ENCODE measurements around the gene PRR12.

Gene PRR12

GRCh38 chr19:49640113-49640898, 49.3 kb downstream of the PRR12 start, which contains the start of gene RRAS (continued):
- 0 out of 2 replicates have a peak, but pooled peaks have one; percentile 43 for TF ChIP-seq INSM2 (tag by site-specific recombination; IDR thresholded peaks at IDR 0.05)
- TF ChIP-seq SALL2 (tag by site-specific recombination; IDR thresholded peaks at IDR 0.05; ENCODE audit: borderline replicate concordance) = no peak
- TF ChIP-seq ZSCAN23 (tag by site-specific recombination; IDR thresholded peaks at IDR 0.05) = no peak
- peak; percentile 89 for TF ChIP-seq KLF1 (tag by site-specific recombination; IDR thresholded peaks at IDR 0.05)
- TF ChIP-seq, protein P1, sequence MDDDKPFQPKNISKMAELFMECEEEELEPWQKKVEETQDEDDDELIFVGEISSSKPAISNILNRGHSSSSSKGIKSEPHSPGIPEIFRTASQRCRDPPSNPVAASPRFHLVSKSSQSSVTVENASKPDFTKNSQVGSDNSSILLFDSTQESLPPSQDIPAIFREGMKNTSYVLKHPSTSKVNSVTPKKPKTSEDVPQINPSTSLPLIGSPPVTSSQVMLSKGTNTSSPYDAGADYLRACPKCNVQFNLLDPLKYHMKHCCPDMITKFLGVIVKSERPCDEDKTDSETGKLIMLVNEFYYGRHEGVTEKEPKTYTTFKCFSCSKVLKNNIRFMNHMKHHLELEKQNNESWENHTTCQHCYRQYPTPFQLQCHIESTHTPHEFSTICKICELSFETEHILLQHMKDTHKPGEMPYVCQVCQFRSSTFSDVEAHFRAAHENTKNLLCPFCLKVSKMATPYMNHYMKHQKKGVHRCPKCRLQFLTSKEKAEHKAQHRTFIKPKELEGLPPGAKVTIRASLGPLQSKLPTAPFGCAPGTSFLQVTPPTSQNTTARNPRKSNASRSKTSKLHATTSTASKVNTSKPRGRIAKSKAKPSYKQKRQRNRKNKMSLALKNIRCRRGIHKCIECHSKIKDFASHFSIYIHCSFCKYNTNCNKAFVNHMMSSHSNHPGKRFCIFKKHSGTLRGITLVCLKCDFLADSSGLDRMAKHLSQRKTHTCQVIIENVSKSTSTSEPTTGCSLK (tag by site-specific recombination; IDR thresholded peaks at IDR 0.05) = no peak
- TF ChIP-seq EGR2 (tag by site-specific recombination; IDR thresholded peaks at IDR 0.05; ENCODE audit: low read depth) = no peak
- TF ChIP-seq PRDM4 (tag by site-specific recombination; IDR thresholded peaks at IDR 0.05) = peak; percentile 77
- peak; percentile 97 for TF ChIP-seq ZBTB10 (tag by site-specific recombination; IDR thresholded peaks at IDR 0.05)
- peak; percentile 80 for TF ChIP-seq KLF10 (tag by site-specific recombination; IDR thresholded peaks at IDR 0.05)
- TF ChIP-seq ZNF776 (tag by site-specific recombination; IDR thresholded peaks at IDR 0.05; ENCODE audit: borderline replicate concordance) = no peak
- TF ChIP-seq KLF7 (tag by site-specific recombination; IDR thresholded peaks at IDR 0.05; ENCODE audit: borderline replicate concordance) = peak; percentile 76; the same call in 1 of the 2 replicates
- TF ChIP-seq, protein P2, sequence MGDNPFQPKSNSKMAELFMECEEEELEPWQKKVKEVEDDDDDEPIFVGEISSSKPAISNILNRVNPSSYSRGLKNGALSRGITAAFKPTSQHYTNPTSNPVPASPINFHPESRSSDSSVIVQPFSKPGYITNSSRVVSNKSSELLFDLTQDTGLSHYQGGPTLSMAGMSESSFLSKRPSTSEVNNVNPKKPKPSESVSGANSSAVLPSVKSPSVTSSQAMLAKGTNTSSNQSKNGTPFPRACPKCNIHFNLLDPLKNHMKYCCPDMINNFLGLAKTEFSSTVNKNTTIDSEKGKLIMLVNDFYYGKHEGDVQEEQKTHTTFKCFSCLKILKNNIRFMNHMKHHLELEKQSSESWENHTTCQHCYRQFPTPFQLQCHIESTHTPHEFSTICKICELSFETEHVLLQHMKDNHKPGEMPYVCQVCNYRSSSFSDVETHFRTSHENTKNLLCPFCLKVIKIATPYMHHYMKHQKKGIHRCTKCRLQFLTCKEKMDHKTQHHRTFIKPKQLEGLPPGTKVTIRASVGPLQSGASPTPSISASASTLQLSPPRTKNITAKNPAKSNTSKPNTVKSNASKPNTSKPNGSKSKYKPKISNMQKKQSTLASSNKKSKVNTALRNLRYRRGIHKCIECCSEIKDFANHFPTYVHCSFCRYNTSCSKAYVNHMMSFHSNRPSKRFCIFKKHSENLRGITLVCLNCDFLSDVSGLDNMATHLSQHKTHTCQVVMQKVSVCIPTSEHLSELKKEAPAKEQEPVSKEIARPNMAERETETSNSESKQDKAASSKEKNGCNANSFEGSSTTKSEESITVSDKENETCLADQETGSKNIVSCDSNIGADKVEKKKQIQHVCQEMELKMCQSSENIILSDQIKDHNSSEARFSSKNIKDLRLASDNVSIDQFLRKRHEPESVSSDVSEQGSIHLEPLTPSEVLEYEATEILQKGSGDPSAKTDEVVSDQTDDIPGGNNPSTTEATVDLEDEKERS (tag by site-specific recombination; IDR thresholded peaks at IDR 0.05) = no peak
- no peak for TF ChIP-seq ZNF549 (tag by site-specific recombination; IDR thresholded peaks at IDR 0.05)
- TF ChIP-seq ZNF157 (tag by site-specific recombination; IDR thresholded peaks at IDR 0.05) = no peak
- peak; percentile 97 for TF ChIP-seq ZSCAN30 (tag by site-specific recombination; IDR thresholded peaks at IDR 0.05)
- peak; percentile 88 for TF ChIP-seq WT1 (tag by site-specific recombination; IDR thresholded peaks at IDR 0.05)
- peak; percentile 69; the same call in 1 of the 2 replicates for TF ChIP-seq ZNF639 (tag by site-specific recombination; IDR thresholded peaks at IDR 0.05)
- no peak for TF ChIP-seq SETDB1 (IDR thresholded peaks at IDR 0.05; ENCODE audit: insufficient read length, low read length)
- TF ChIP-seq, protein P3, sequence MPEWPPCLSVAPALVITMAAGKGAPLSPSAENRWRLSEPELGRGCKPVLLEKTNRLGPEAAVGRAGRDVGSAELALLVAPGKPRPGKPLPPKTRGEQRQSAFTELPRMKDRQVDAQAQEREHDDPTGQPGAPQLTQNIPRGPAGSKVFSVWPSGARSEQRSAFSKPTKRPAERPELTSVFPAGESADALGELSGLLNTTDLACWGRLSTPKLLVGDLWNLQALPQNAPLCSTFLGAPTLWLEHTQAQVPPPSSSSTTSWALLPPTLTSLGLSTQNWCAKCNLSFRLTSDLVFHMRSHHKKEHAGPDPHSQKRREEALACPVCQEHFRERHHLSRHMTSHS (tag by site-specific recombination; IDR thresholded peaks at IDR 0.05) = no peak
- peak; percentile 52 for TF ChIP-seq ZBTB26 (tag by site-specific recombination; optimal IDR thresholded peaks at IDR 0.05)
- no peak for TF ChIP-seq ZNF266 (tag by site-specific recombination; IDR thresholded peaks at IDR 0.05; ENCODE audit: low read depth)

Data from HEK293 (cell line).